SHP77 treated with DMSO at 0.1 percent for 48 hours (cell line): ENCODE results near the gene IQCK.

ENCODE experiments used
- DNase-seq: peaks from one replicate; lab custom pipeline; 2025; lab: John Stamatoyannopoulos, UW

The IQCK gene

GRCh38 chr16:19860166-19861041, 142.3 kb downstream of the IQCK start:
- DNase-seq, result no peak

GRCh38 chr16:19861133-19861532, 143.1 kb downstream of the IQCK start:
- DNase-seq, result no peak

DNA sequence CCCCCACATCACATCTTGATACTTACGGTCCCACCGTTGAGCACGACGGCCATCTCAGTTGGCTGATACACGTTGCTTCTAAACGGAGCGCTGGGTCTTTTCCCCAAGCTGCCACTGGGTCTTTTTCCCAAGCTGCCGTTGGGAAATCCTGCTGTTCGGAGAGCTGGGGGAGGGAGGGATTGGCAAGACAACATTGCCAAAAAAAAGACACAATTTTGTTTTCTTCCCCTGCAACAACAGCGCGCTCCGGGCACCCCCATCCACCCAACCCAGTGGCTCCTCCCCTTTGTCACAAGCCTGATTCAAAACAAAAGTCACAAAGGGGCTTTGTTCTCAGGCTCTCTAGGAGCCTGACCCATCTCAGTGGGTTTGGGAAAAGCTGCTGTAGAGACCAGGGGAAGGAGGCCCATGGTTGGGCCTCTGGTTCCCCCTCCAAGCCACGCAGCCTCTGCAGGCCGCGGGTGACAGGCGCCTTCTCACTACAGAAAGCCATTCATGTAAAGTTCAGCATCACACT, 143.8 kb downstream of the IQCK start:
- no peak for DNase-seq

DNA sequence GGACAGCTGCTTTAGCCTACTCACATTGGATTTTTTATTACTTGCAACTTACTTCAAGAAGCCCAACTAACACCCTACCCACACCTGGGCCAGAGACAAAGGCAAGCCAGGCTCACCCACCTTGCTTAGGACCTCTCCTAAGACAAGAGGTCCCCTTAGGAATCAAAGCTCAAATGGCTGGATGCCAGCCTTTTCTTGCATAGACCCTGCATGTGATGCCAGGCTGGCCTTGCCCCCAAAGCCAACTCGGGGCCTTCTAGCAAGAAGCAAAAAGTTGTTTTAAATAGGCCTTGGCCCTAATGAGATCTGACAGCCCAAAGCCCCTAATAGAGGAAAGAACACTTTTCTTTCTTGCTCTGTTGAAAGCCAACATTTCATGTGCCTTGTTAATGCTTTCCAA, 145.9 kb downstream of the IQCK start:
- DNase-seq, result no peak

GRCh38 chr16:19864566-19864965, 146.5 kb downstream of the IQCK start:
- DNase-seq, result no peak

GRCh38 chr16:19868421-19868820, 150.3 kb downstream of the IQCK start:
- DNase-seq, result no peak

DNA sequence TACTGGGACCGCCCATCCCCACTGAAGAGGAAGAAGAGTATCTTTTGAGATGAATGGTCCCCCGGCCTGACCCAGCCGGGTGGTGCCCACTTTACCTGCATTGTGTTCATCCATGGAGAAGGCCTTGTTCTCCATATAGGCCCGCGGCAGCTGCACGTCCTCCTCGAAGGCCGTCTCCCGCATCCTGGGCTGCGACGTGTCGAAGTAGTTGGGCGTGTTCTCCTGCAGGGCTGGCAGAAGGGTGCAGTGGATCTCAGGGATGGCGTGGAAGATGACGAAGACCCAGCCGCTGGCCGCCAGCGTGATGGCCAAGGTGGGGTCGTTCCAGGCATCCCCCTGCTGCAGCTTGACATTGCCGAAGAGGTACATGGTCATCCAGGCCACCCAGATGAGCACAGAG, 153.7 kb downstream of the IQCK start:
- no peak for DNase-seq

DNA sequence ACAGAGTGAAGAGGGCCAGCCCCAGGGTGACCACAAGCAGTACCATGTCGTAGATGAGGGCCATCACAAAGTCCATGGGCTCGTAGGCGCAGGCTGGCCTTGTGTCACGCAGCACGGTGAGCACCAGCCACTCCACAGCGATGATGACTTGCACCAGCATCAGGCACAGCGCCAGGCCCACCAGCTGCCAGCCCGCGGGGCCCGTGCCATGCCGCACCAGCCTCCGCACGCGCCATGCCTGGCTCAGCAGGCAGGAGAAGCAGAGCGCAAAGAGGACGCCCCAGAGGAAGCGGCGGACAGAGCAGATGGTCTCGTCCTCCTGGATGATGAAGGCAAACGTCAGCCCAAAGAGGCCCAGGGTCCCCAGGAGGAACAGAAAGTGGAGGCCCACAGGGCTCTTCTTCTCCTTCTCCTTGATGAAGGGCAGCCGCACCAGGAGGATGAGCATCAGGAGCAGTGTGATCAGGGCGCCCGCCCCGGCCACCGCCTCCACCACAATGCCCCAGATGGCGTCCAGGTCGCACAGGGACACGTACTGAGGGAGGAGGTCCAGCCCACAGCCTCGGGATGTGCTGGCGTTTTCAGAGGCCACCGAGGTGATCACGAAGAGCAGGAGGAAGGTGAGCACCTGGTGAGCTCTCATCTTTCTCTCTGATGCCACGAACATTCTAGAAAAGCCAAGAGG, 154.2 kb downstream of the IQCK start:
- DNase-seq, result no peak

- DNase-seq, result no peak
Observed at GRCh38 chr16:19872935-19873334, 154.9 kb downstream of the IQCK start.

DNA sequence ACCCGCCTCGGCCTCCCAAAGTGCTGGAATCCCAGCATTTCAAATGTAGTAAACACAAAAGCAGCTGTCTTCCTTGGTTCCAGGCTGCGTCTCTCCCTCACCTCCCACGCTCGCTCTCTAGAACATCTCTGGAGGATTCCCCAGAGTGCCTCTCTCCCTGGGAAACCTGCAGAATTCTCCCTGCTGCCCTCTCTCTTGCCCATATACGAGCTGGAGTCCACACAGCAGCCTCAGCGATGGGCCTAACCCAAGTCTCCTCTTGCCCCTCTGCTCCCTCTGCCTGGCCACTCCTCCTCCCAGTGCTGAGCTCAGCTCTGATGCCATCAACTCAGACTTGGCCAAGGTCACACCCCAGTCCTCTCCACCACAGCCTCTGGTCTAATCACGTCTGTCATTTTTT, 156.0 kb downstream of the IQCK start:
- no peak for DNase-seq

DNA sequence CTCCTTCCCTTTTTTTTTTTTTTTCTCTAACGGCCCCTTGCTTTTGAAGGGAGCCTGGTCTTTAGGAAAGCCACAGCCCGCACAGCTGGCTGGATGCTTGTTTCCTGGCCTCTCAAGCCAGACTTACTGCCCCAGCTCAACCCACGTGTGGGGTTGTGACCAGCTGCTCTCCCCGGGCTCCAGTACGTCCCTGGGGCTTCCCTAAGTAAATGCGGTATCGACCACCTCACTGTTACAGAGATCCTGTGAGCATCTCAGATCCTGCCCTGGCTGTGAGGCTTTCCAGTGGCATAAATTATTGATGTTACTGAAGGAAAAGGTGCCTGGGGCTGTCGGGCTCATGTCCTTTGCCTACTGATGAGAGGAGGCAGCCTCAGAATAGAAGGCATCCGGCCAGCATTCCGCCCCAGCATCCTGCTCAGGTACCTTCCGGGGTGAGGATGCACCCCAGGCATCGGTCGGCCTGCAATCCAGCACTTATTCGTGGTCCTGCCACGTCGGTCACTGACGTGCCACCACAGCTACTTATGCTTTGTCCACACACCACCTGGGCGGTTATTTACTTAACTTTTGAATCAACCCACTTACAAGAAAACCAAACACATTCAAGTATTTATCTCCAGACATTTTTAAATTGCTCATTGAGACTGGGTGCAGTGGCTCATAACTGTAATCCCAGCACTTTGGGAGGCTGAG, 156.9 kb downstream of the IQCK start:
- DNase-seq, result no peak

DNA sequence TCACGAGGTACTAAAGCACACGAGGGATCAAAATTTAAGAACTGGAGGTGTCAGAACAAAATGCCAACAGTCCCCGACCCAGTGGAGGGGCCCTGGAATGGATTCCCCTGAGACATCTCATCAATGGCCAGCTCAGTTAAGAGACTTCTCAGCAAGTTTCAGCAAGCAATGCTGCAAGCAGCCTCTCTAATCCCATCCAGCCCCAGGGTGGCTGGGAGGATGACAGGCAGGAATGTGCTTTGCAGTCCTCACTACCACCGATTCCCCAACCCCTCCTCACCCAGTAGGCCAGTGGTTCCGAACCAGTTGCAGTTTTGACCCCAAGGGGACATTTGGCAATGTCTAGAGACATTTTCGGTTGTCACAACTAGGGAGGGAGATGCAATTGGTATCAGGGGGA, 157.8 kb downstream of the IQCK start:
- DNase-seq, result no peak

DNA sequence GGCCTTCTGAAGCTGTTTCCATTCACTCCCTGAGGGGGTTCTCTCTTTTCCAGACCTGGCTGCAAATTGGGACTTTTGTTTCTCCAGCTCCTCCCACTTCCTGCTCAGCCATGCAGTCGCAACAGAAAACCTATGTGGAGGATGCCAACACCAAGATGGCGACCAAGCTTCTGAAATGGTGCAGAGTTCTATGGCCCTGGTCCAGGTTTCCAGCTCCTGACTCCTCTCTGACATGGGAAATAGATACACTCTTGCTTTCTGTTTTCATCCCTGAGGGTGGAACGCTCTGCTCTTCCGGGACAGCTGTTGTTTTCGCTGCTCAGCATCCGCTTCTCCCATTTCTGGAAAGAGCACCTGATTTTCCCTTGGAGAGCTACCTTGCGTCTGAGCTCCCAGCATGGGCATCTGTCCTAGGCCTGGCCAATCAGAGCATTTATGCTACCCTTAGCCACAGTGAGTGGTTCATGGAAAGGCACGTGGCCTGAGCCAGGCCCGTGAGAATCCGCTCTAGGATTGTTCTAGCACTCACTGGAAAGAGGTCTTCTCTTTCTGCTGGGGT, 158.5 kb downstream of the IQCK start:
- DNase-seq, result no peak

- no peak for DNase-seq
Observed at GRCh38 chr16:19878757-19879156, 160.7 kb downstream of the IQCK start.

GRCh38 chr16:19879241-19879792, 161.2 kb downstream of the IQCK start:
- DNase-seq, result no peak

DNA sequence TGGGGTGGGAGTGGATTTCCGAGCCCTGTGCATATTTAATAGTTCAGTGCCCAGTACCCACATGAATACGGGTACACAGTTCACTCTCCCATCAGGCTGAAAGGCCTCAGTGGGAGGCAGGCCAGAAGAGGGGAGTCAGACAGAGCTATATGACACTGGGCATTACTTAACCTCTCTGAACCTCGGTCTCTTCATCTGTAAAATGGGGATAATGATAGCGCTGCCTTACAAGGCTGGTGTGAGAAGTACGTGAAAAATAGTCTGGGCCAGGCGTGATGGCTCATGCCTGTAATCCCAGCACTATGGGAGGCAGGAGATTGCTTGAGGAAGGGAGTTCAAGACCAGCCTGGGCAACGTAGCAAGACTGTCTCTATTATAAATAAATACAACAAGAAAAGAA, 163.0 kb downstream of the IQCK start:
- no peak for DNase-seq

GRCh38 chr16:19881783-19882182, 163.7 kb downstream of the IQCK start:
- DNase-seq, result no peak

DNA sequence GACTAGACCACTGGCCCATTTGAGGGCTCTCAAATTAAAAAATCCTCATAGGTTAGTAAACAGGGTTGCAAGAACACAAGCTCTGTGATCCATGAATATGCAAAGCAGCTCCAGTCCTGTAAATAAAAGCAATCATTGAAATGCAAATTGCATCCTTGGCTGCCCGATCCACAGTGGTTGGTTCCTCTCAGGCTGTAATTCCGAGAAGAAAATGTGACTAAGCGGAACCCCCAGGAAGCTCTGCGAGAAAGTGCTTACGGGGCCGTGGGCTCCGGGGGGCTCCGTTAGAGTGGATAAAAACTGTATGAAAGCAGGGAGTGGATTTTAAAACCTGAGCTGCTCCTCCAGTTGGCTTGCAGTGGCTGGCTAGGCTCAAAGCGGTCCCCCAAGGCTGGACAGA, 164.1 kb downstream of the IQCK start:
- DNase-seq, result no peak

- no peak for DNase-seq
Observed at GRCh38 chr16:19882646-19883045, 164.6 kb downstream of the IQCK start.

- no peak for DNase-seq
Observed at GRCh38 chr16:19883296-19883965, 165.4 kb downstream of the IQCK start.

- no peak for DNase-seq
Observed at GRCh38 chr16:19883966-19884485, 166.0 kb downstream of the IQCK start.
